HEK293T (cell line): ENCODE data around the gene ZNF578.

Source experiments
- ARNT ChIP-seq: fragments of 450-650 bp; IDR thresholded peaks from 2 replicates; pipeline ENCODE4 v1.6.1; 2017; ENCODE audit warnings: mild to moderate bottlenecking
- BHLHE40 ChIP-seq: fragments of 450-650 bp; IDR thresholded peaks from 2 replicates; pipeline ENCODE4 v1.6.1; 2016; ENCODE audit warnings: mild to moderate bottlenecking, moderate library complexity, borderline replicate concordance
- CTBP1 ChIP-seq: fragments of 450-650 bp; IDR thresholded peaks from 2 replicates; pipeline ENCODE4 v1.6.1; 2016; ENCODE audit warnings: borderline replicate concordance
- L3MBTL2 ChIP-seq: fragments of 450-650 bp; conservative IDR thresholded peaks from 2 replicates; pipeline ENCODE4 v1.6.1; 2016; ENCODE audit warnings: mild to moderate bottlenecking
- SP1 ChIP-seq: fragments of 450-650 bp; IDR thresholded peaks from 2 replicates; pipeline ENCODE4 v1.6.1; 2017

GRCh38 chr19:52518646-52519045 lies 65.3 kb downstream of the ZNF578 start:
- TF ChIP-seq L3MBTL2 (no peak), ARNT (no peak), SP1 (no peak), BHLHE40 (no peak), CTBP1 (no peak)
